Measurements from ENCODE around the gene SYT8. TPM values are rescaled to one million over a fixed set of nuclear protein-coding genes. Genes with fewer than 3 reads are reported as not detected.
"Not testable (repeated sequence)": the region's sequence is repeated elsewhere in the genome, so short reads cannot be mapped to it uniquely, and the experiment has no call there.

SYT8 gene
- total and polyA plus RNA-seq, 5 experiments from 2014 or later = not detected

- no peaks in the 10 kb centered on the region for H3K9me3 Mint-ChIP-seq
- no peaks in the 10 kb centered on the region for H3K27me3 Mint-ChIP-seq
- POLR2A ChIA-PET = interaction anchor here (0.6 to 4.3 kb wide), 18 partner anchors 9 to 1131 kb away, joined by 3 to 53 read pairs (median 4); partner anchors contain the start of genes CTSD, H19, LSP1 and MRPL23
- peak overlapping the region in 3 of 10 donors; percentile 5 to 77 (median 40) for H3K27ac Mint-ChIP-seq
- ATAC-seq (peak; percentile 25 to 38), DNase-seq (peak in 3 of 10 donors; percentile 18 to 59 (median 31))
- H3K4me1 Mint-ChIP-seq = peaks cover 11 to 35% (median 29%) of the 10 kb centered on the region in 4 donors
- H3K36me3 Mint-ChIP-seq = no peaks in the 10 kb centered on the region
- no peak overlapping the region for H3K4me3 Mint-ChIP-seq
Measured at GRCh38 chr11:1881442-1882264, 46.9 kb downstream of the SYT8 start.

GRCh38 chr11:1882265-1883238 lies 47.8 kb downstream of the SYT8 start:
- Mint-ChIP-seq H3K27me3 (no peaks in the 10 kb centered on the region), H3K36me3 (peaks cover 0 to 4% (median 0%) of the 10 kb centered on the region in 3 donors), H3K4me3 (no peak overlapping the region), H3K4me1 (peaks cover 9 to 32% (median 28%) of the 10 kb centered on the region in 4 donors), H3K27ac (peak overlapping the region in 5 of 10 donors; percentile 19 to 69 (median 36)), H3K9me3 (no peaks in the 10 kb centered on the region)
- ATAC-seq = peak; percentile 88 to 95
- POLR2A ChIA-PET = interaction anchor here (0.6 to 4.3 kb wide), 22 partner anchors 8 to 1130 kb away, joined by 3 to 53 read pairs (median 4); partner anchors contain the start of genes CTSD, H19, LSP1 and MRPL23
- DNase-seq = peak; percentile 62 to 90 (median 80)

- peaks cover 10 to 36% (median 29%) of the 10 kb centered on the region in 4 donors for H3K4me1 Mint-ChIP-seq
- peak in 1 of 10 donors; percentile 59 for DNase-seq
- H3K27ac Mint-ChIP-seq = peak overlapping the region in 1 of 10 donors; percentile 36
Measured at GRCh38 chr11:1883346-1884302, 48.8 kb downstream of the SYT8 start.

GRCh38 chr11:1884303-1884700 lies 49.5 kb downstream of the SYT8 start:
- Mint-ChIP-seq H3K27ac (no peak overlapping the region), H3K36me3 (peaks cover 0 to 8% (median 0%) of the 10 kb centered on the region in 3 donors), H3K4me3 (no peak overlapping the region), H3K4me1 (peaks cover 15 to 42% (median 34%) of the 10 kb centered on the region in 4 donors), H3K27me3 (no peaks in the 10 kb centered on the region), H3K9me3 (no peaks in the 10 kb centered on the region)
- DNase-seq (peak in 1 of 10 donors; percentile 41), ATAC-seq (no peak)
- POLR2A ChIA-PET = interaction anchor here (1.8 to 4.3 kb wide), 2 partner anchors 32 to 37 kb away, joined by 6 to 53 read pairs; partner anchors contain the start of gene LSP1

More at GRCh38 chr11:1883346-1884302, 48.8 kb downstream of the SYT8 start:
- no peaks in the 10 kb centered on the region for H3K27me3 Mint-ChIP-seq
- H3K36me3 Mint-ChIP-seq = peaks cover 0 to 6% (median 0%) of the 10 kb centered on the region in 3 donors
- no peaks in the 10 kb centered on the region for H3K9me3 Mint-ChIP-seq
- POLR2A ChIA-PET = interaction anchor here (0.9 to 4.3 kb wide), 9 partner anchors 9 to 64 kb away, joined by 3 to 53 read pairs (median 6); partner anchors contain the start of genes LSP1 and MRPL23
- ATAC-seq = no peak
- no peak overlapping the region for H3K4me3 Mint-ChIP-seq

- H3K27me3 Mint-ChIP-seq, ATAC-seq, POLR2A ChIA-PET, H3K9me3 Mint-ChIP-seq, H3K4me3 Mint-ChIP-seq, DNase-seq, H3K36me3 Mint-ChIP-seq: not testable (repeated sequence)
- H3K4me1 Mint-ChIP-seq = peaks cover 13 to 44% (median 36%) of the 10 kb centered on the region in 4 donors
- H3K27ac Mint-ChIP-seq = peak overlapping the region in 1 of 10 donors; percentile 18
Measured at GRCh38 chr11:1886551-1886950, 51.8 kb downstream of the SYT8 start.

Small RNA genes within 50 kb of the gene (microRNA-seq; reads per million reads assigned to microRNA genes)
- gene MIR4298 (ENCODE audit: borderline microRNAs expressed) (not detected), gene MIR7847 (ENCODE audit: borderline microRNAs expressed) (not detected)

Other genes starting within 250 kb of the SYT8 start
- gene KRTAP5-1, start 249.7 kb upstream of the SYT8 start, total RNA-seq = not detected
- not detected for gene KRTAP5-1, start 249.7 kb upstream of the SYT8 start, polyA plus RNA-seq
- gene KRTAP5-2, start 236.7 kb upstream of the SYT8 start, total RNA-seq = not detected
- not detected for gene KRTAP5-2, start 236.7 kb upstream of the SYT8 start, polyA plus RNA-seq
- not detected for gene KRTAP5-3, start 226.5 kb upstream of the SYT8 start, total RNA-seq
- not detected for gene KRTAP5-3, start 226.5 kb upstream of the SYT8 start, polyA plus RNA-seq
- gene KRTAP5-4, start 212.9 kb upstream of the SYT8 start, total RNA-seq = not detected
- gene KRTAP5-4, start 212.9 kb upstream of the SYT8 start, polyA plus RNA-seq = not detected
- not detected for gene KRTAP5-5, start 205.2 kb upstream of the SYT8 start, total RNA-seq
- not detected for gene KRTAP5-5, start 205.2 kb upstream of the SYT8 start, polyA plus RNA-seq
- gene KRTAP5-6, start 137.8 kb upstream of the SYT8 start, total RNA-seq = not detected
- not detected for gene KRTAP5-6, start 137.8 kb upstream of the SYT8 start, polyA plus RNA-seq
- 1 to 10 TPM; 2.0 to 4.3 TPM for gene IFITM10, start 84.4 kb upstream of the SYT8 start, total RNA-seq
- under 1 TPM in 1 of 3 donors, not detected in 2; 0.16 TPM for gene IFITM10, start 84.4 kb upstream of the SYT8 start, polyA plus RNA-seq
- 100 to 1,000 TPM; 134 to 142 TPM for gene CTSD, start 71.1 kb upstream of the SYT8 start, total RNA-seq
- gene CTSD, start 71.1 kb upstream of the SYT8 start, polyA plus RNA-seq = 100 to 1,000 TPM; 163 to 203 (median 176) TPM
- not detected for gene TNNI2, start 4.0 kb downstream of the SYT8 start, total RNA-seq
- not detected for gene TNNI2, start 4.0 kb downstream of the SYT8 start, polyA plus RNA-seq
- gene LSP1, start 18.1 kb downstream of the SYT8 start, total RNA-seq = 100 to 1,000 TPM; 287 to 295 TPM
- 100 to 1,000 TPM; 326 to 438 (median 338) TPM for gene LSP1, start 18.1 kb downstream of the SYT8 start, polyA plus RNA-seq
- gene PRR33, start 56.9 kb downstream of the SYT8 start, total RNA-seq = not detected
- under 1 TPM; 0.06 to 0.15 (median 0.08) TPM for gene PRR33, start 56.9 kb downstream of the SYT8 start, polyA plus RNA-seq
- gene TNNT3, start 84.7 kb downstream of the SYT8 start, total RNA-seq = 10 to 100 TPM; 28.0 to 29.7 TPM
- under 1 TPM in 1 of 3 donors, not detected in 2; 0.39 TPM for gene TNNT3, start 84.7 kb downstream of the SYT8 start, polyA plus RNA-seq
- gene MRPL23, start 112.3 kb downstream of the SYT8 start, total RNA-seq = 10 to 100 TPM; 49.0 to 50.7 TPM
- 10 to 100 TPM; 22.3 to 48.8 (median 29.3) TPM for gene MRPL23, start 112.3 kb downstream of the SYT8 start, polyA plus RNA-seq
- gene H19, start 162.9 kb downstream of the SYT8 start, total RNA-seq = not detected
- gene H19, start 162.9 kb downstream of the SYT8 start, polyA plus RNA-seq = not detected

Data from naive thymus-derived CD8-positive, alpha-beta T cell (primary cell).